Sigmoid colon (tissue), 7 donors: ENCODE data around the gene NOL9. TPM values are rescaled to one million over a fixed set of nuclear protein-coding genes. Genes with fewer than 3 reads are reported as not detected.

Experiments
- DNase-seq: peaks from one replicate; pipeline ENCODE4 v3.0.0-alpha.2; 2019
- H3K27ac ChIP-seq, 4 donors: fragments of 200-600 bp; sonication (generic); one replicate each; pipeline ENCODE4 v1.5.1; 2016 to 2019; ENCODE audit warnings: mild to moderate bottlenecking in 1 of 4
- H3K27me3 ChIP-seq, 3 donors: fragments of 200-600 bp; sonication (generic); one replicate each; pipeline ENCODE4 v1.5.1; 2019; ENCODE audit warnings: mild to moderate bottlenecking in 1 of 3
- H3K36me3 ChIP-seq, 4 donors: fragments of 200-600 bp; sonication (generic); one replicate each; pipeline ENCODE4 v1.5.1; 2016 to 2019
- H3K4me1 ChIP-seq, 4 donors: fragments of 200-600 bp; sonication (generic); one replicate each; pipeline ENCODE4 v1.5.1; 2017 to 2019
- H3K4me3 ChIP-seq, 4 donors: fragments of 200-600 bp; sonication (generic); one replicate each; pipeline ENCODE4 v1.5.1; 2017 to 2019; ENCODE audit warnings: mild to moderate bottlenecking in 2 of 4, moderate library complexity in 1 of 4
- H3K9me3 ChIP-seq, 4 donors: fragments of 200-600 bp in 3 of 4; sonication (generic) in 3 of 4; one replicate each; pipeline versions ENCODE4 v1.5.1 to v1.6.1; 2013 to 2019
- EP300 ChIP-seq, 4 donors: sonication (generic); formaldehyde crosslinking; IDR thresholded peaks; one replicate each; pipeline ENCODE4 v1.6.1; 2017; ENCODE audit warnings: antibody characterized with exemption in 4 of 4
- POLR2A ChIP-seq, 2 donors: fragments of 450-650 bp; IDR thresholded peaks; one replicate each; pipeline ENCODE4 v1.6.1; 2016; ENCODE audit warnings: antibody characterized with exemption in 2 of 2, mild to moderate bottlenecking in 2 of 2, moderate library complexity in 2 of 2
- POLR2AphosphoS5 ChIP-seq, 4 donors: sonication (generic); formaldehyde crosslinking; IDR thresholded peaks; one replicate each; pipeline ENCODE4 v1.6.1; 2017; ENCODE audit warnings: antibody characterized with exemption in 4 of 4
- WGBS, 2 donors: extraction: QIAGEN DNeasy Blood & Tissue Kit; methylation state at CpG; one replicate each; pipeline ENCODE4 v1.1.7; 2013; 5-methylcytosine and 5-hydroxymethylcytosine counted together
- intact Hi-C: fragments of 100-400 bp; cut with DNase I; formaldehyde crosslinking; loops from one replicate; pipeline ENCODE4 v1.15.1; 2023
- polyA plus RNA-seq, 3 donors: library from polyadenylated mRNA; stranded (reverse); fragments of 200-250 nt; gene quantifications; one replicate each; pipeline ENCODE4 v1.2.3, GENCODE V29; 2013
- total RNA-seq, 4 donors: library from RNA; depleted of rRNA; stranded (reverse); fragments of >200 nt; gene quantifications; one replicate each; pipeline ENCODE4 v1.1.0, GENCODE V29; 2016
- TF ChIP-seq, protein P1 (sequence below), 4 experiments: fragments of 450-650 bp in 3 of 4; fragments of 200-600 bp in 1 of 4; IDR thresholded peaks; one replicate each; pipeline ENCODE4 v1.5.1; 2016 to 2019; ENCODE audit warnings: antibody characterized with exemption in 4 of 4, mild to moderate bottlenecking in 3 of 4, moderate library complexity in 2 of 4
- donor health status: healthy with polysubstance abuse.
- donor health status: Bipolar disorder and iron deficiency.
- donor health status: healthy.

The NOL9 gene
- total and polyA plus RNA-seq, 7 donors: 1.2 to 29.6 (median 17.3) TPM

DNA sequence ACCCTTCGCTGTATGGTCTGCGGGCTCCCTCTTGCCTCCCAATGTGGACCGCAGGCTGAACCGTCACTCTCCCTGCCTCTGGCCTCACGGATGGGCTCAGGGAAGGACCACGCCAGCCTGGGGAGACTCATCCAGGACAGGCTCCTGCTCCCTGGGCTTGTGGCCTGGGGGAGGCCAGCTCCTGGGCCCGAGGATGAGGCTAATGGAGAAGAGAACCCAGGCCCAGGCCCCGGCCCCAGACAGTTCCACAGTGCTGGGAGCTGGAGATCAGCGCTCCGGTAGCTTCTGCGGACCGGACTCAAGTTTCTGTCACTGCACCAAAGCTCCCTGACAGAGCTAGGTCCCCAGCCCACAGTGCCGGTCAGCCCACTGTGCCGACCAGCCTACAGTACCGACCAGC, 49.4 kb downstream of the NOL9 start:
- TF ChIP-seq, protein P1, sequence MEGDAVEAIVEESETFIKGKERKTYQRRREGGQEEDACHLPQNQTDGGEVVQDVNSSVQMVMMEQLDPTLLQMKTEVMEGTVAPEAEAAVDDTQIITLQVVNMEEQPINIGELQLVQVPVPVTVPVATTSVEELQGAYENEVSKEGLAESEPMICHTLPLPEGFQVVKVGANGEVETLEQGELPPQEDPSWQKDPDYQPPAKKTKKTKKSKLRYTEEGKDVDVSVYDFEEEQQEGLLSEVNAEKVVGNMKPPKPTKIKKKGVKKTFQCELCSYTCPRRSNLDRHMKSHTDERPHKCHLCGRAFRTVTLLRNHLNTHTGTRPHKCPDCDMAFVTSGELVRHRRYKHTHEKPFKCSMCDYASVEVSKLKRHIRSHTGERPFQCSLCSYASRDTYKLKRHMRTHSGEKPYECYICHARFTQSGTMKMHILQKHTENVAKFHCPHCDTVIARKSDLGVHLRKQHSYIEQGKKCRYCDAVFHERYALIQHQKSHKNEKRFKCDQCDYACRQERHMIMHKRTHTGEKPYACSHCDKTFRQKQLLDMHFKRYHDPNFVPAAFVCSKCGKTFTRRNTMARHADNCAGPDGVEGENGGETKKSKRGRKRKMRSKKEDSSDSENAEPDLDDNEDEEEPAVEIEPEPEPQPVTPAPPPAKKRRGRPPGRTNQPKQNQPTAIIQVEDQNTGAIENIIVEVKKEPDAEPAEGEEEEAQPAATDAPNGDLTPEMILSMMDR (IDR thresholded peaks at IDR 0.05): no peak
- no peak for TF ChIP-seq POLR2AphosphoS5 (IDR thresholded peaks at IDR 0.05)
- TF ChIP-seq POLR2A (IDR thresholded peaks at IDR 0.05): no peak
- TF ChIP-seq EP300 (IDR thresholded peaks at IDR 0.05): no peak
- no peak for DNase-seq
- Histone ChIP-seq H3K4me1 (no peaks in the 10 kb centered on the region), H3K27ac (no peak overlapping the region), H3K4me3 (no peak overlapping the region), H3K9me3 (no peaks in the 10 kb centered on the region), H3K36me3 (no peaks in the 10 kb centered on the region), H3K27me3 (no peaks in the 10 kb centered on the region)
- 93 to 94% methylated on average over 15 of the region's 15 CpGs for WGBS, 2 donors
- intact Hi-C loops: no loop called here

DNA sequence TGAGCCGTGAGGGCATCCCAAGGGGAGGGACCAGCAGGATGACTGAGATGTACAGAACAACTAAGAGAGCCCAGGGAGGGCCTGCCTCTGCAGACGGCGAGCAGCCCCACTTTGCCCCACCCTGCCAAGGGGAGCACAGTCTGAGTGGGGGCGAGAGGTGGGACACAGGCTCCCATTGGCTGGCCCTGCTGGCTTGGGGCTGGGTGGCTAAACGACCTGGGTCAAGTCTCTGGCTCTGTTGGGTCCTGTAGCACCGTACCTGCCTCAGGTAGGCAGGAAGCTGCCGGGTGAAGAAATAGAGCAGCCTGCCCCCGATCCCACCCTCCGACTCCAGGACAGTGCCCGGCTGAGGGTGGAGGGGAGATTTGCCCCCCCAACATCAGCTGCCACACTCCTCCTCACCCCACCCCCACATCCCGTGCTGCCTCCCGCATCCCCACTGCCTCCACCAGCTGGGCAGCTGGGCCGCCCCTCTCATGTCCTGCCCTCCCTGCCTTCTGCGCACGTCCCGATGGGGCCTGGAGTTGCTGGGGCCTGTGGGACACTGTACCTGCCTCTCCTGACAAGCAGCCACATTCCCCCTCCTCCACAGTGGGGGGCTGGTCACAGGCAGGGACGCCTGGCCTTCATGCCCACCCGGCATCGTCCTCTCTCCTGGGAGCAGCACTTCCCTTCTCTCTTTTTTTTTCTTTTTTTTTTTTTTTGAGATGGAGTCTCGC, 50.3 kb downstream of the NOL9 start:
- 82 to 85% methylated on average over 20 of the region's 20 CpGs for WGBS, 2 donors
- H3K36me3 ChIP-seq: no peaks in the 10 kb centered on the region
- peaks cover 0 to 4% (median 0%) of the 10 kb centered on the region in 3 donors for H3K27me3 ChIP-seq
- no peak overlapping the region for H3K4me3 ChIP-seq
- H3K27ac ChIP-seq: no peak overlapping the region
- no peaks in the 10 kb centered on the region for H3K4me1 ChIP-seq
- H3K9me3 ChIP-seq: no peaks in the 10 kb centered on the region
- TF ChIP-seq POLR2A (IDR thresholded peaks at IDR 0.05) (no peak), EP300 (IDR thresholded peaks at IDR 0.05) (no peak)
- intact Hi-C loops: no loop called here
- peak; percentile 60 for DNase-seq

DNA sequence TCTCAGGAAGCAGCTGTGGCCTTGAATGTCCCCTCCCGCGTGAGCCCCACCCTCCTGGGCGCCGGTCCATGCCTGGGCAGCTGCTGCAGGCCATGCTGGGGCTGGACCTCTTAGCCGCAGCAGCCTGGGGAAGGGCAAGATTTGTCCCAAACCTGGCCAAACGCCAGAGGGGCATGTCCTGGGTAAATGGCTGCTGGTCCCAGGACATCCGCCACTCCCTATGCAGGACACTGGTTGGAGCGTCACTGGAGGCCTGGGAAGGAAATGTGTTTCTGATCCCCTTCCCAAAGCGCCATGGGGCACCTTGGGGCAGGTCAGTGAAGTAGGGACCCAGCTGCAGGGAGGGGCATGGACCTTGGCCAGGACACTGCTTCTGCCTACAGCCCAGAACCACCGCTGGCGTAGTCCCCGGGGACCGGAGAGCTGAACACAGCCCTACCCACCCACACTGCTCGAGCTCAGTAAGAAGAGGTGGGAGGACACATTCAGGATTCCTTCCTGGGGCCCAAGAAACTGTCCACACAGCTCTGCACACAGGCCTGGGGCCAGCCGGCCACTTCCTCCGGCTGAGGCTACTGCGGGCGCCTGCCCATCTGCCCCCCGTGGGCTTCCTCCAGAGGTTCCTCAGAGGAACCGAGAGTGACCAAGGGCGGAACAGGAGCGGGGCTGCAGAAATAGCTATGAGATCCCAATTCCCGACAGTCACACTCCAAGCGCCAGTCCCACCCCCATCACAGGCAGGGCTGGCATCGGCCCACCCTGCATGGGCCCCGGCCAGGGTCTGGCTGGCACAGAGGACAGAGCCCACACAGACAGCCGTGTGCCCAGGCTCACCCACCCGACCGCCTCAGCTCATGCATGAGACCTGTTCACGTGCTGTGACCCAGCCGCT, 52.1 kb downstream of the NOL9 start:
- peaks cover 0 to 19% (median 0%) of the 10 kb centered on the region in 3 donors for H3K27me3 ChIP-seq
- H3K4me1 ChIP-seq: peaks cover 0 to 9% (median 8%) of the 10 kb centered on the region in 4 donors
- DNase-seq: peak; percentile 81
- H3K27ac ChIP-seq: no peak overlapping the region
- H3K9me3 ChIP-seq: no peaks in the 10 kb centered on the region
- WGBS, 2 donors: 52 to 75% methylated on average over 31 of the region's 31 CpGs
- intact Hi-C loops: no loop called here
- TF ChIP-seq, protein P1 (IDR thresholded peaks at IDR 0.05): no peak
- TF ChIP-seq EP300 (IDR thresholded peaks at IDR 0.05) (no peak), POLR2A (IDR thresholded peaks at IDR 0.05) (no peak), POLR2AphosphoS5 (IDR thresholded peaks at IDR 0.05) (no peak)
- no peak overlapping the region for H3K4me3 ChIP-seq
- no peaks in the 10 kb centered on the region for H3K36me3 ChIP-seq

DNA sequence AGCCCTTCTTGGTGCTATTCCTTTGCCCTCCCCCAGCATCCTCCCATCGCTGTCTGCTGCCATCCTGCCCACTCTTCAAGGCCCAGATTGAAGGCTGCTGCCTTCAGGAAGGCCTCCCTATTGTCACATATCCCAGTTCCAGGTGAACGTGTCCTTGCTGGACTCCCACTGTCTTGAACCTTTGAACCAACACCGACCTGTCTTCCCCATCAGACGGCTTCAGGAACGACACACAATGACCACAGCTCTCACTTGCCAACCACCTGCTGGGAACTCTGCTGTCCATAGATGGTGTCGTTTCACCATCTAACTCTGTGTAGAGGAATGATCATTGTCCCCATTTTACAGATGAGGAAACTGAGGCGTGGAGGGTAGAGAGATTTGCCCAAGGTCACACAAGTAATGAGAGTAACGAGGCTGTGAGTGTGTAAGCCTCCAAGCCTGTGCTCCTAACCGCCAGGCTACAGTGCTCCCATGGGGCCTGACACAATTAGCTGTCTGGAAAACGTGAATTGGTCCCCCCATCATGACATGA, 53.0 kb downstream of the NOL9 start:
- H3K4me1 ChIP-seq: peaks cover 0 to 17% (median 15%) of the 10 kb centered on the region in 4 donors
- no peaks in the 10 kb centered on the region for H3K36me3 ChIP-seq
- TF ChIP-seq POLR2AphosphoS5 (IDR thresholded peaks at IDR 0.05) (no peak), POLR2A (IDR thresholded peaks at IDR 0.05) (no peak), EP300 (IDR thresholded peaks at IDR 0.05) (no peak)
- TF ChIP-seq, protein P1 (IDR thresholded peaks at IDR 0.05): no peak
- no peaks in the 10 kb centered on the region for H3K9me3 ChIP-seq
- no peak overlapping the region for H3K4me3 ChIP-seq
- 73 to 85% methylated on average over 10 of the region's 10 CpGs for WGBS, 2 donors
- peaks cover 0 to 19% (median 0%) of the 10 kb centered on the region in 3 donors for H3K27me3 ChIP-seq
- intact Hi-C loops: no loop called here
- H3K27ac ChIP-seq: no peak overlapping the region
- DNase-seq: no peak
